H1 (cell line): Measurements from ENCODE around the gene BMP2.
A peak's percentile ranks its signal among the peaks of the same experiment; 100 is the strongest.

ENCODE experiments used
- EP300 ChIP-seq, 2 experiments: IDR thresholded peaks; 1 replicate in 1 of 2; 2 replicates in 1 of 2; pipeline ENCODE4 v1.6.1; 2011 to 2012; ENCODE audit warnings: low read depth in 2 of 2, low read length in 2 of 2, mild to moderate bottlenecking in 2 of 2, borderline replicate concordance in 1 of 2, inconsistent platforms in 1 of 2, moderate library complexity in 1 of 2
- MAFK ChIP-seq: IDR thresholded peaks from 2 replicates; pipeline ENCODE4 v1.6.1; 2012; ENCODE audit warnings: low read depth, mild to moderate bottlenecking, improper control_type of control experiment, low read length
- NANOG ChIP-seq: IDR thresholded peaks from 2 replicates; pipeline ENCODE4 v1.6.1; 2011; ENCODE audit warnings: low read length, low read depth, mild to moderate bottlenecking, inconsistent platforms; ENCODE audit not compliant: insufficient read depth, poor library complexity, severe bottlenecking
- RAD21 ChIP-seq, 2 experiments: IDR thresholded peaks in 1 of 2; conservative IDR thresholded peaks in 1 of 2; 2 replicates each; pipeline ENCODE4 v1.6.1; 2011; ENCODE audit warnings: low read depth in 2 of 2, low read length in 2 of 2, improper control_type of control experiment in 1 of 2, inconsistent platforms in 1 of 2, mild to moderate bottlenecking in 1 of 2, moderate library complexity in 1 of 2
- SAP30 ChIP-seq: fragments of 300-600 bp; sonication (generic); IDR thresholded peaks from 2 replicates; pipeline ENCODE4 v1.7.1; 2012; ENCODE audit warnings: low read length, moderate library complexity, mild to moderate bottlenecking, inconsistent platforms; ENCODE audit not compliant: insufficient read depth, insufficient replicate concordance
- SP2 ChIP-seq: IDR thresholded peaks from 2 replicates; pipeline ENCODE4 v1.6.1; 2012; ENCODE audit warnings: mild to moderate bottlenecking, low read length, inconsistent platforms
- USF2 ChIP-seq: IDR thresholded peaks from 2 replicates; pipeline ENCODE4 v1.6.1; 2011; ENCODE audit warnings: low read length, improper control_type of control experiment
- ZNF274 ChIP-seq: IDR thresholded peaks from 2 replicates; pipeline ENCODE4 v1.7.0; 2012; ENCODE audit warnings: low read length, borderline replicate concordance; ENCODE audit errors: extremely low read depth
- TF ChIP-seq, protein P1 (sequence below), 3 experiments: IDR thresholded peaks; 1 replicate in 2 of 3; 2 replicates in 1 of 3; pipeline versions ENCODE4 v1.5.1 to v1.6.1; 2011; ENCODE audit warnings: low read length in 3 of 3, mild to moderate bottlenecking in 3 of 3, inconsistent platforms in 2 of 3, low read depth in 1 of 3, moderate library complexity in 1 of 3; ENCODE audit not compliant: insufficient read depth in 1 of 3; ENCODE audit errors: control extremely low read depth in 1 of 3

DNA sequence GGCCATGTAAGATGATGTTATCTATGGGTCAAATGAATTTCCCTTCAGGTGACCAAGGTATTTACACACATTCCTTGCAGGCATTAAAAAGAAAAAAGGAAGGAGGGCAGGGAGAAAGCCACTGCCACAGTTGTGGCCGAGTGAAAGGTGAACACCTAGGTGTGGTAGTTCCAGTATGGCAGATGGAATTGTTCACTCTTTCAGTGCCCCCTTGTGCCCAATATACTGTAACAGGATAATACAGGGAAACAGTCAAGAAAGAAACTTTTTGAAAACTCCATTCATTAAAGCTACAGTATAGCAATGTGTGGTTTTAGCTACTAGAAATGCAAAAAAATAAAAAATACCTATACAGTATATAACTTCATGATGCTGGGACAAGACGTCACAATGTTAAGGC, 52.1 kb downstream of the BMP2 start:
- TF ChIP-seq, protein P1, sequence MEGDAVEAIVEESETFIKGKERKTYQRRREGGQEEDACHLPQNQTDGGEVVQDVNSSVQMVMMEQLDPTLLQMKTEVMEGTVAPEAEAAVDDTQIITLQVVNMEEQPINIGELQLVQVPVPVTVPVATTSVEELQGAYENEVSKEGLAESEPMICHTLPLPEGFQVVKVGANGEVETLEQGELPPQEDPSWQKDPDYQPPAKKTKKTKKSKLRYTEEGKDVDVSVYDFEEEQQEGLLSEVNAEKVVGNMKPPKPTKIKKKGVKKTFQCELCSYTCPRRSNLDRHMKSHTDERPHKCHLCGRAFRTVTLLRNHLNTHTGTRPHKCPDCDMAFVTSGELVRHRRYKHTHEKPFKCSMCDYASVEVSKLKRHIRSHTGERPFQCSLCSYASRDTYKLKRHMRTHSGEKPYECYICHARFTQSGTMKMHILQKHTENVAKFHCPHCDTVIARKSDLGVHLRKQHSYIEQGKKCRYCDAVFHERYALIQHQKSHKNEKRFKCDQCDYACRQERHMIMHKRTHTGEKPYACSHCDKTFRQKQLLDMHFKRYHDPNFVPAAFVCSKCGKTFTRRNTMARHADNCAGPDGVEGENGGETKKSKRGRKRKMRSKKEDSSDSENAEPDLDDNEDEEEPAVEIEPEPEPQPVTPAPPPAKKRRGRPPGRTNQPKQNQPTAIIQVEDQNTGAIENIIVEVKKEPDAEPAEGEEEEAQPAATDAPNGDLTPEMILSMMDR (IDR thresholded peaks at IDR 0.05; ENCODE audit: control extremely low read depth in 1 of 3, insufficient read depth in 1 of 3, low read depth in 1 of 3, low read length in 3 of 3), result peak in 2 of 3 experiments; percentile 26 to 29; a peak in 2 of 4 replicates
- no peak for TF ChIP-seq USF2
- no peak for TF ChIP-seq EP300 (IDR thresholded peaks at IDR 0.05; ENCODE audit: borderline replicate concordance in 1 of 2, low read depth in 2 of 2, low read length in 2 of 2)
- no peak for TF ChIP-seq SP2
- no peak for TF ChIP-seq NANOG
- TF ChIP-seq SAP30, result no peak
- TF ChIP-seq RAD21 (IDR thresholded peaks at IDR 0.05 in 1 of 2, conservative IDR thresholded peaks at IDR 0.05 in 1 of 2; ENCODE audit: low read depth in 2 of 2, low read length in 2 of 2), result peak; percentile 57 to 69
- no peak for TF ChIP-seq ZNF274
- no peak for TF ChIP-seq MAFK
